Stimulated activated CD8-positive, alpha-beta memory T cell treated with anti-CD3 and anti-CD28 coated beads, Interleukin-15, amount 100 ng/mL, for 1 hour (primary cell): Measurements from ENCODE around the gene ADGRF1.

Experiments
- DNase-seq: peaks from one replicate; pipeline ENCODE4 v3.0.0-alpha.2; 2020; ENCODE audit warnings: low read depth

The ADGRF1 gene

GRCh38 chr6:46979206-46979605 is 62.9 kb downstream of the ADGRF1 start:
- DNase-seq: no peak

DNA sequence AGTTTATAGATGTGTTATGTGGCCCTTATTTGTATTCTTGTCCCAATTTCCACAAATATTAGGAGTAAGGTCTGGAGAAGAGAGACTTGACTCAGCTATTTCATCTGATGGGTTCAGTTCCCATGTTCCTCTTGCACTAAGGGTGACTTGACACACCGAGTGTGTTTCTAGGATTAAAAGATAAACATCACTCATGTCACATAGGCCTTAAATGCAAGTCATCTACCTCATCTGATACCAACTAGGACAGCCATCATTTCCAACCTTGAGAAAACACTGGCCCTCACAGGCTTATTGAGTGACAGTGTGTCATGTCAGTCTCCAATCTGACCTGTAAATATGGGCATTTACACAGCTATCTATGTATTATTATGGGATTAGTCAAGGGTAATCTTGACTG is 67.3 kb downstream of the ADGRF1 start:
- no peak for DNase-seq

GRCh38 chr6:46973029-46973428 is 69.1 kb downstream of the ADGRF1 start:
- no peak for DNase-seq

DNA sequence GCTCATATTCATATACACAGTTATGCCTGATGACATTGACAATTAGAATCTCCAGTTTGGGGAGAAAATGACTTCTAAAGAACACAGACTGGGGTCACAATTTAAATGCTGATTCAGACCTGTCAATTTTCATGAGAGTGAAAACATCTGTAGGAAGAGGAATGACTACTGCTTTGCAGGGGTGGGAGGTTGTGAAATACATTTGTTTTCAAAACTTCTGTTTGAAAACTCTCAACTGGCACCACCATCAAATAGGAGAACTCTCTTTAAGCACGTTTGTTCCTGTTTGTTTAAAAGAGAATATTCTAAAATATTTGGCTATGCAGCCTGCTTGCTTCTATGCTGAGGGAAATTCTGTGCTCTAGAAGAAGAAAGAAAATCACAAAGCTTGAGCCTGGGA is 69.6 kb downstream of the ADGRF1 start:
- DNase-seq: no peak

DNA sequence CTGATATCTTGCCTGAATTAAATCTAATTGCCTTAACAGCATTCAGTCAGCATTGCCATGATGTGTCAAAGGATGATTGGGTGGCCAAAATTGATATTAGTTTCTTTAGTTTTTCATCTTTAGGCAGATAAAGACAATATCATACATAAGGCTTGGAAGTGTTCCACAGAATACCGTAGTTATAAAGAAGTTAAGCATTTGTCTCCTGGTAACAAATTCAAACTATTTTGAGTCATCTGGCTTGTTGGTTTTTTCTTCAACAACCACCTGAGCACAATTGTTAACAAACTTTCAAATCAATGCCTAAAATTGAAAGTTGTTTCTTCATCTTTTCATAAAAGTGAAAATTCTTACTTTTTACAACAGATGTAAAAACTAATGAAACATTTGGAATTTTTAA is 72.9 kb downstream of the ADGRF1 start:
- no peak for DNase-seq

DNA sequence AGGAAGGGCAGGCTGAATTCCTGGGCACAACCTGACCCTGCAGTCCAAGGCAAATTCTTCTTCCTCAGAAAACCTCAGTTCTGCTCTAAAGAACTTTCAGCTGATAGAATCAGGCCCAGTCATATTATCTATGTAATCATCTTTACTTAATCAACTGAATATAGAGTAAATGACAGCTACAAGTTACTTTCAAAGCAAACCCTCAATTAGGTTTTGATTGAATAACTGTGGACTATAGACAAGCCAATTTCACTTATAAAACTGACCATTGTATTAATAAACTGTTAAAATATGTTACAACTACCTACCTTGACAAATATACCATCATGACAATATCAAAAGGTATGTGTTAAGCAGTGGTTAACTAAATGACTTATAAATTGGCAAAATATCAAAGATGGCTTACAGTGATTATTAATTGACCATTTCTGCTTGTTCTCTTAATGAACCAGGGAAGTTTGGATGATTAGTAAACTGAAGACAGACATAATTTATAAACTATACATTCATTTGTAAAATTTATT is 74.2 kb downstream of the ADGRF1 start:
- no peak for DNase-seq

- DNase-seq: no peak
Observed at GRCh38 chr6:46964716-46965519, 77.2 kb downstream of the ADGRF1 start.

- no peak for DNase-seq
Observed at GRCh38 chr6:46963626-46964025, 78.5 kb downstream of the ADGRF1 start.

DNA sequence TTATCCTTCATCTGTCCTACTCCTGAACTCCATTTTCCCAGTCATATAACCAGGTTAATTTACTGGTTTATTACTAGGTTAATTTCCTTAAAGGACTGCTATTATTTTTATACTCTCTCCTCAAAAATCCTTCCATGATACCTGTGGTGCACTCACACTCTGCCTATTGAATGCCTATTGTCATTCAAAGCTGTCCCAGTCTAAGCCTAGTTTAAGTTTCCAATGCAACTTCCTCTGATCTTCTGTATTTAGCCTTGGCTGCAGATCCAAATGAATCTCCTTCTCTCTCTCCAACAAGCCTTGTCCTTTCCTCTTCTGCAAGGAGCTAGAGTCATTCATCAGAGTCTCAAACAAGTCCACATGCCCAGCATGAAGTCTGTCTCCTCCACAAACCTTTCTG is 79.1 kb downstream of the ADGRF1 start:
- no peak for DNase-seq

DNA sequence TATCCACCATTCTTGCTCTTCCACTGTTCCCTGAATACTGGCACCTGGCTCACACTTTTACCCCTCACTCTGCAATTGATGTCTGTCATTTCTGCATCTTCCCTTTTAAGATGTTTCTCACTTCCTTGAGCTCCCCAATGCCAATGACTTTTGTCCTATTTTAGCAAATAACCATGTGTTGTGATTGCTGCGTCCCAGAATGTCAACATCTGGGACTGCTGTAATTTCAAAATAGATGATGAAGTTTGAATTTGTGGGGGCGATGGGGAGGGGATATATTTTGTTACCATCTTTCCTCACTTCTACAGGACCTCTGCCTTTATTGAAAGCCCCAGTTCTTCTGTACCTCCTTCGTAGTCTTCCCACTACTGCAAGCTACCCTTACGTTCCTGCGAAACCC is 80.4 kb downstream of the ADGRF1 start:
- no peak for DNase-seq

- no peak for DNase-seq
Observed at GRCh38 chr6:46961232-46961631, 80.9 kb downstream of the ADGRF1 start.

DNA sequence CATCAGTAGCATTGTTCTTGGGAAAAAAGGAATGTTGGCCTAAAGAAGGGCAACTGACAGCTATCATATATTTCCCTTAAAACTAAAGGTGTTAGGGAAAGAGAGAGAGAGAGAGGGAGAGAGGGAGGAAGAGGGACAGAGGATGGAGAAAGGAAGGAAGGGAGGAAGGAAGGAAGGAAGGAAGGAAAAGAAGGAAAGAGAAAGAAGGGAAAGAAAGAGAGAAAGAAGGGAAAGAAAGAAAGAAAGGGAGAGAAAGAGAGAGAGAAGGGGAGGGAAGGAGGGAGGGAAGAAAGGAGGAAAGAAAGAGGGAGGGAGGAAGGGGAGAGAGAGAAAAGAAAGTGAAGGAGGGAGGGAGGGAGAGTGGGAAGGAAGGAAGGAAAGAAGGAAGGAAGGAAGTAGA is 82.7 kb downstream of the ADGRF1 start:
- DNase-seq: no peak

- no peak for DNase-seq
Observed at GRCh38 chr6:46956409-46956808, 85.7 kb downstream of the ADGRF1 start.

GRCh38 chr6:46954837-46955451 is 87.2 kb downstream of the ADGRF1 start:
- DNase-seq: no peak

- DNase-seq: no peak
Observed at GRCh38 chr6:46953921-46954320, 88.2 kb downstream of the ADGRF1 start.

DNA sequence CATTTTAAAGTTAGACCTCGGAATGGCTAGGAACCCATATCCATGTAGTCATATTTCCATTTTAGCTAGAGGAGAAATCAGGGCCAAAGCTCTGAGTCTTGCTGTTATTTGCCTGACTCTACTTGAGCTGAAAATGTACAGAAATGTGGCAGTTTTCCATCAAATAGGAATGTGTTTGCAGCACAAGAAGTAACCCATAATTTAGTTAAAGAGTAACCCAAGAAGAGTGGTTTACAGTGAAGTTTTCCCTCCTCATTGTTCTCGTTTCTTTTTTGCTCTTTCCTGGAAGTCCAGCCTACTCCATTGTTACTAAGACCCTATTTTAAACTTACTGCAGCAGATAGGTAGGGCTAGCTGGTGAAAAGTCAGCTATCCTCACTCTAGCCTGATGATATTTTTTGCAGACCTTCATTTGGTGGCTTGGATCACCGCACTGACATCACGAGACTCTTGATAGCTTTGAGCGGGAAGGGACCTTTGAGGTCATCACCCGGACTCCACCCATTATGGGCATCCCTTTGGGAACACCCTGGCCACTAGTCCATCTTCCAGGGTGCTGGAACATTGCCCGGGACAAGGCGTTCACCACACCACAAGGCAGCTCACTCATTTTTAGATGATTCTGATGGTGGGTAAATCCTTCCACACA is 92.4 kb downstream of the ADGRF1 start:
- DNase-seq: no peak

GRCh38 chr6:46948699-46949098 is 93.4 kb downstream of the ADGRF1 start:
- no peak for DNase-seq
